NCI-H1092 treated with DMSO at 0.1 percent for 48 hours (cell line): ENCODE results near the gene CES2.
"Not testable (repeated sequence)": the region's sequence is repeated elsewhere in the genome, so short reads cannot be mapped to it uniquely, and the experiment has no call there.

Experiments used
- DNase-seq: peaks from one replicate; lab custom pipeline; 2025; lab: John Stamatoyannopoulos, UW

The CES2 gene

GRCh38 chr16:66919569-66920298 is 15.6 kb upstream of the CES2 start:
- DNase-seq = no peak

GRCh38 chr16:66920299-66920590 is 15.1 kb upstream of the CES2 start:
- no peak for DNase-seq

GRCh38 chr16:66920924-66921680 is 14.2 kb upstream of the CES2 start:
- no peak for DNase-seq

GRCh38 chr16:66921729-66922450 is 13.4 kb upstream of the CES2 start:
- DNase-seq = no peak

- DNase-seq = peak; percentile 87
These were observed 12.0 kb upstream of the CES2 start for GRCh38 chr16:66923247-66923731.

GRCh38 chr16:66923866-66924265 is 11.4 kb upstream of the CES2 start:
- DNase-seq = no peak

- DNase-seq = no peak
These were observed 10.6 kb upstream of the CES2 start for GRCh38 chr16:66924527-66925321.

- DNase-seq = no peak
These were observed 9.9 kb upstream of the CES2 start, which contains the start of gene RRAD for GRCh38 chr16:66925322-66925840. Gene RRAD (minus strand): TSS chr16:66925535. CDS start chr16:66925179, 356 bp downstream.

- DNase-seq = no peak
These were observed 9.0 kb upstream of the CES2 start for GRCh38 chr16:66926171-66926947.

- DNase-seq = no peak
These were observed 8.3 kb upstream of the CES2 start for GRCh38 chr16:66926961-66927436.

- no peak for DNase-seq
These were observed 7.2 kb upstream of the CES2 start for GRCh38 chr16:66927918-66928649.

- DNase-seq = no peak
These were observed 6.5 kb upstream of the CES2 start for GRCh38 chr16:66928702-66929388.

- DNase-seq = no peak
These were observed 5.1 kb upstream of the CES2 start for GRCh38 chr16:66930189-66930588.

GRCh38 chr16:66931665-66932064 is 3.7 kb upstream of the CES2 start:
- DNase-seq = no peak

GRCh38 chr16:66932076-66932475 is 3.2 kb upstream of the CES2 start:
- no peak for DNase-seq

- no peak for DNase-seq
These were observed 1.6 kb upstream of the CES2 start for GRCh38 chr16:66933776-66934137.

GRCh38 chr16:66934138-66934838 is 1.0 kb upstream of the CES2 start, which contains the start of gene CIAO2B:
Gene CIAO2B (minus strand): TSS chr16:66934402. CDS start chr16:66934364, 38 bp downstream.
- peak; percentile 79 for DNase-seq

GRCh38 chr16:66934839-66935313 is 440 bp upstream of the CES2 start:
- not testable (repeated sequence) for DNase-seq

GRCh38 chr16:66936462-66936861 is 1.1 kb downstream of the CES2 start:
- DNase-seq = no peak
